ENCODE data around the gene TENM3. TPM values are rescaled to one million over a fixed set of nuclear protein-coding genes. Genes with fewer than 3 reads are reported as not detected.

Gene TENM3
- total RNA-seq, 2 donors from 2014 or later = 21.4 to 52.3 TPM

DNA sequence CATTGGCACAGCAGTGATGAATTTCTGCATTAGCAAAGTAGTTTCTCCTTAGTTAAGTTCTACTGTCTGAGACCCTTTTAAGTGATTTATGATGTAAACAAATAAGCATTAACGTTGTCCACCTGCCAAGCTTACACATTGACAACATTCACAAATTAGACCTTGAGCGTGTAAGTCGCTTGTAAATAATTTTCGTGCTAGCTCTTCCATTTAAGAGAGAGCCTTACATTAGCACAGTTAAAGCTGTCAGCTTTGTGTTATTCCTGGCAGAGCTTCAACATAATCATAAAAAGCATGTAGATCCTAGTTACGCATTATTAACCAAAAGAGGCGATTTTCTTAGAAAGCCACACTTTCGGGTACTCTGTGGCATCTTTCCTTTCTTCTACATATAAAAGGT is 546.3 kb downstream of the TENM3 start:
- DNase-seq (ENCODE audit: low spot score) = no peak
- H3K27me3 ChIP-seq (replicated peaks; ENCODE audit: insufficient read depth) = no peaks in the 10 kb centered on the region
- intact Hi-C loops (cut with DNase I) = no loop called here
- 65% methylated on average over 7 of the region's 7 CpGs for WGBS
- TF ChIP-seq POLR2A (IDR thresholded peaks at IDR 0.05) (no peak), CTCF (IDR thresholded peaks at IDR 0.05) (no peak), POLR2AphosphoS5 (IDR thresholded peaks at IDR 0.05) (no peak)
- no peak overlapping the region for H3K27ac ChIP-seq
- H3K4me1 ChIP-seq (replicated peaks) = no peaks in the 10 kb centered on the region
- no peak overlapping the region for H3K4me3 ChIP-seq
- no peaks in the 10 kb centered on the region for H3K36me3 ChIP-seq
- no peaks in the 10 kb centered on the region for H3K9me3 ChIP-seq

- intact Hi-C loops (cut with DNase I) = no loop called here
- WGBS = 29% methylated on average over 6 of the region's 6 CpGs
- Histone ChIP-seq H3K4me1 (replicated peaks) (no peaks in the 10 kb centered on the region), H3K36me3 (no peaks in the 10 kb centered on the region), H3K4me3 (no peak overlapping the region), H3K27me3 (replicated peaks; ENCODE audit: insufficient read depth) (no peaks in the 10 kb centered on the region), H3K27ac (no peak overlapping the region), H3K9me3 (no peaks in the 10 kb centered on the region)
- DNase-seq (ENCODE audit: low spot score) = no peak
- no peak for TF ChIP-seq POLR2A (IDR thresholded peaks at IDR 0.05)
- no peak for TF ChIP-seq POLR2AphosphoS5 (IDR thresholded peaks at IDR 0.05)
- TF ChIP-seq CTCF (IDR thresholded peaks at IDR 0.05) = no peak
Measured at GRCh38 chr4:182795446-182796238, 552.4 kb downstream of the TENM3 start.

- no peaks in the 10 kb centered on the region for H3K9me3 ChIP-seq
- H3K27ac ChIP-seq = no peak overlapping the region
- no peak for DNase-seq (ENCODE audit: low spot score)
- TF ChIP-seq CTCF (IDR thresholded peaks at IDR 0.05) (no peak), POLR2AphosphoS5 (IDR thresholded peaks at IDR 0.05) (no peak), POLR2A (IDR thresholded peaks at IDR 0.05) (no peak)
- 96% methylated on average over 83 of the region's 85 CpGs for whole genome bisulfite sequencing
- H3K36me3 ChIP-seq = no peaks in the 10 kb centered on the region
- H3K4me3 ChIP-seq = no peak overlapping the region
- intact Hi-C loops (cut with DNase I) = loop anchor here (10.0 kb wide), 1 partner anchor 1235 kb away; no protein-coding TSS in a partner anchor
- H3K4me1 ChIP-seq (replicated peaks) = no peaks in the 10 kb centered on the region
- no peaks in the 10 kb centered on the region for H3K27me3 ChIP-seq (replicated peaks; ENCODE audit: insufficient read depth)
Measured at GRCh38 chr4:182799515-182800215, 556.5 kb downstream of the TENM3 start.

DNA sequence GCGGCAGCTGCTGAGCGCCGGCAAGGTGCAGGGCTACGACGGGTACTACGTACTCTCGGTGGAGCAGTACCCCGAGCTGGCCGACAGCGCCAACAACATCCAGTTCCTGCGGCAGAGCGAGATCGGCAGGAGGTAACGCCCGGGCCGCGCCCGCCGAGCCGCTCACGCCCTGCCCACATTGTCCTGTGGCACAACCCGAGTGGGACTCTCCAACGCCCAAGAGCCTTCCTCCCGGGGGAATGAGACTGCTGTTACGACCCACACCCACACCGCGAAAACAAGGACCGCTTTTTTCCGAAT is 557.0 kb downstream of the TENM3 start:
- intact Hi-C loops (cut with DNase I) = loop anchor here (10.0 kb wide), 1 partner anchor 1235 kb away; no protein-coding TSS in a partner anchor
- 97% methylated on average over 29 of the region's 29 CpGs for WGBS

More for the DNA sequence above, 557.0 kb downstream of the TENM3 start:
- Histone ChIP-seq H3K36me3 (no peaks in the 10 kb centered on the region), H3K4me1 (replicated peaks) (no peaks in the 10 kb centered on the region), H3K27me3 (replicated peaks; ENCODE audit: insufficient read depth) (no peaks in the 10 kb centered on the region), H3K9me3 (no peaks in the 10 kb centered on the region), H3K4me3 (no peak overlapping the region), H3K27ac (no peak overlapping the region)
- DNase-seq (ENCODE audit: low spot score) = no peak
- no peak for TF ChIP-seq CTCF (IDR thresholded peaks at IDR 0.05)
- TF ChIP-seq POLR2AphosphoS5 (IDR thresholded peaks at IDR 0.05) = no peak
- TF ChIP-seq POLR2A (IDR thresholded peaks at IDR 0.05) = no peak
